Endometrial microvascular endothelial cells (primary cell): ENCODE results near the gene IQGAP2. TPM values are rescaled to one million over a fixed set of nuclear protein-coding genes. Genes with fewer than 3 reads are reported as not detected.
"Not testable (repeated sequence)": the region's sequence is repeated elsewhere in the genome, so short reads cannot be mapped to it uniquely, and the experiment has no call there.

ENCODE experiments used
- in situ Hi-C: cut with HindIII; loops from 2 replicates; pipeline ENCODE4 v1.10.0; 2017; ENCODE audit warnings: low sequenced_read_pairs, low pct_unique_long_range_greater_than_20kb; ENCODE audit errors: inconsistent ontology term
- total RNA-seq: library from RNA; depleted of rRNA; stranded (reverse); fragments of >200 nt; gene quantifications from one replicate; pipeline ENCODE4 v1.2.3, GENCODE V29; 2015; ENCODE audit errors: inconsistent ontology term

The IQGAP2 gene
- total RNA-seq, 1 donor from 2014 or later, result 0.09 TPM

DNA sequence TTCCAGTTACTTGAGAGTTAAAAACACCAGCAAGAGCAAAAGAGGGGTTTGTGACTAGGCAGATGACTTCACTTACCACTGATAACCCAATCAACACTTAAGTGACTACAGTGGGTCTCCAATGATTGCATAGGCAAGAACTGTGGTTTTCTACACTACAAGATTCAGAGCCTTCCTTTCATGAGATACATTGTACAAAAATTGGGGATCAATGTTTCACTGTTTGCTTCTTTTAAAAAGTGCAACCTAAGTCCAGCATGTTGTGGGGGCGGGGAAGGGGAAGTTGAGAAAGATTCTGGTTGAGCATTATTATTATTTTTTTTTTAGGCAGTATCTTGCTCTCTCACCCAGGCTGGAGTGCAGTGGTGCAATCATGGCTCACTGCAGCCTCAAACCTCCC lies 3.6 kb downstream of the IQGAP2 start:
- in situ Hi-C loops, result no loop called here

DNA sequence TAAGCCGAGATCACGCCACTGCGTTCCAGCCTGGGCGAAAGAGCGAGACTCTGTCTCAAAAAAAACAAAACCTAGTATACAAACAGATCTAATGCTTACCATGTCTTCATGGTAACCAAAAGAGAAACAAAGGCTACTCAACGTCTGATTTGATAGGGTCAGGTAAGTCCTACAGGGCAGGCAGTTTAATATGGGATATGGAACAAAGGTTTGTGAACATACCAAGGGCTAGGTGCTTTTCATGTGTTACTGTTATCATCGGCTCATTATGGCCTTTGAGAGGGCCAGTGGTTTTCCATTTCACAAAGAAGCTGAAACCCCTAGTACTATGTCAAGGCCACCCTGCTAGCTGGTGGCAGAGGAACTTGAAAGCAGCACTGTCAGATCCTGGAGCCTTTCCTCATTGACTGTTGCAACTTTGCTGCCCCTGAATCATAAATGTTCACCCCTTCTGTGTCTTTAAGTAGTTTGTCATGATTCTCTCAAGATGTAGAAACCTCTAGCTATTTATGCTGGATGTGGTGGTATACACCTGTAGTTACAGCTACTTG lies 5.1 kb downstream of the IQGAP2 start:
- in situ Hi-C loops, result no loop called here

DNA sequence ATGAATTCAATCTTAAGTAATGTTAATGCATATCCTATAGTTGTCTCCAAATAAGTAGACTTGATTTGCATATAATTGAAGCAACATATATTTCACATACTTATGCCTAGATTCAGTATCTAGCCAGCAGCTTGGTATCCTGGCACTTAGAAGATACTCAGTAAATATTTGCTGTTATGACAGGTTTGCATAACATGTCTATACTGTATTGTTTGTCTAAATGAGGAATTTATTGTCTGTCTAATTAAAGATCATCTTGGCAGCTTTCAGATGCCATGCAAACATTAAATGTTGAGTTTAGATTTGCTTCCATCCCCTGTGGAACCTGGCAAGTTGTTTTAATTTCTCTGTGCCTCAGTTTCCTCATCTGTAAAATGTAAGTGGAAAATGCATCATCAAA lies 9.4 kb downstream of the IQGAP2 start:
- in situ Hi-C loops, result no loop called here

DNA sequence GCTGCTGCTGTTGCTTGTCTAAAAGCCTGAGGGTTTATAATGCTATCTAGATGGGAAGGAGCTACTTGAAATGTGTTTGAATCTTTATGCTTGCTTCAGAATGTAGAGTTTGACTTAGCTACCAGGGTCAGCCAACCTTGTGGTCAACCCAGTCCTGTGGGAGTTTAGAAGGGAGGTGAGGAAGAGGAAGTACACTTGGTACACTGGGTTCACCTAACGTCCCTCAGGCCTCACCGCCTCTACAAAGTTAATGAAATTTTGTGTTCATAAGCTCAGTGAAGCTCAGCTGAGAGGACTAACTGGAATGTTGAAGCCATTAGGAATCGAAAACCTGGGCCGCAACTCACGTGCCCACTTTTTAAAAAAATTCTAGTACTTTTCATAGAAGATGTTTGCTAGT lies 10.7 kb downstream of the IQGAP2 start:
- in situ Hi-C loops, result no loop called here

DNA sequence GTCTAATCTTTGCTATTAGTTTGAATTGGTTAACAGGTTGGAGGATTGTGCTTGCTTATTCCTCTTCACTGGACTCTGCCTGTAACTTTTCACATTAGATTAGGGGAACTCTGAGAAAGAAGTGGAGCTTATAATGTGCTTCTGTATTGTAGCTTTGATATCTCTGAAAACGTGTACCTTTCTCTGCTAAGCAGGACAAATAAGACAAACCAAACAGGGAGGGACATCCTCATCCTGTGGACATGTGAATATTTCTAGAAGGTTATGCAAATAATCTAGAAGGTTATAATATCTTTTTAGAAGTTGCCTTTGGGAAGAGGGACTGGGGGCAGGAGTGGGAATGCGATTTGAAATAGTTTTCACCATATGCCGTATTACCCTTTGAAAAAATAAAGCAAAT lies 11.7 kb downstream of the IQGAP2 start:
- in situ Hi-C loops, result no loop called here

DNA sequence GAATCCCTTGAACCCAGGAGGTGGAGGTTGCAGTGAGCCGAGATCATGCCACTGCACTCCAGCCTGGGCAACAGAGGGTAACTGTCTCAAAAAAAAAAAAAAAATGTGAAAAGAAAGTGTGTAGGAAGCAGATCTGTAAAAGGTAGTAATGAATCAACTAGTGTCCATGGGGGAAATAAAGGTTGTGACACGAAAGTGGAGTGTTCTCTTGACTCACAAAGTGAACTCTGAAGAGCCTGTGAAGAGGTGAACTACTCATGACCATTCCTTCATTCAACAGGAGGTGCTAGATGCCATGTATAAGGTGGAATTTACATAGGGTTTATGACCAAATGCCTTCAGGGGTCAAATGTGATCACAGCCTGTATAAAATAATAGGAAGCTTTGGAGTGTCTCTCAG lies 12.8 kb downstream of the IQGAP2 start:
- in situ Hi-C loops, result no loop called here

DNA sequence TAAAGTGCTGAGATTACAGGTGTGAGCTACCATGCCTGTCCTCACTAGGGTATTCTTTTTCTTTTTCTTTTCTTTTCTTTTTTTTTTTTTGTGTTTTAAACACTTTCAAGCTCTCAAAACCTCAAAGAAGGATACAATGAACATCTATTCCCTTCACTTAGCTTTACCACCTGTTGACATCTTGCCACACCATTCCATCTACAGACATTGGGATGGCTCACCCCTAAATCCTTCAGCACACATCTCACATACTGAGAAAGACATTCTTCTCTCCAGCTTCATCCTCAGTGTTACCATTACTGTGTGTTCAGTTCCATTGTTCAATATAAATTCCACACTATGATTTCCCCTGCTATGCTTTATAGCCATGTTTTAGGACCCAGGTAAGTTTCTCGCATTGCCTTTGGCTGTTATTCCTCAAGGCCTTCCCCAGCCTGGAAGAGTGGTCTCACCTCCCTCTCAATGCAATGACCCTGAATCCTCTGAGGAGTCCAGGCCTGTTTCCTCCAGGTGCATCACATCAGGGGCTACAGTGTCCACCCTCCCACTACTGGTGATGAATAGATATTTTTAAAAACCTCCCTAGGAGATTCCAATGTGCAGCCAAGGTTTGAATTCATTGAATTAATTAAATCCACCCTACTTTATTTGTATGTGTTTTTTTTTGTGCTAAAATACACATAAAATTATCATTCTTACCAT lies 16.7 kb downstream of the IQGAP2 start:
- in situ Hi-C loops, result no loop called here

DNA sequence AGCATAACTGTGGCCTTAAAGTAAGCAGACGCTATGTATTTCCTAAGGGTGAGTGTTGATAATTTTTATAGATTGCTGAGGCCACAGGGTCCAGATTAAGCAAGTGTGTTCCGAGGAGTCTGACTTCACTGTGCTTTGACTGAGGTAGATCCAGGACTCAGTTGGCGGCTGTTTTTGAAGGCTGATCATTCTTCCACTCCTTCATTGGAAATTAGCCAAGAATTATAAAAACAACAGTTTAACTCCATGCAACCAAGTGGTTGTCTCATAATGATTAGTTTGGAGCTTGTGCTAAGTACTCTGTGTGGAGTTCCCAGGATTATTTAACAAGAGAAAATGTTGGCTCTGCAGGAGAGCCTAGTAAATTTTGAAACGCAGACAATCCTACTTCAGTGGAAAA lies 19.1 kb downstream of the IQGAP2 start:
- in situ Hi-C loops, result no loop called here

DNA sequence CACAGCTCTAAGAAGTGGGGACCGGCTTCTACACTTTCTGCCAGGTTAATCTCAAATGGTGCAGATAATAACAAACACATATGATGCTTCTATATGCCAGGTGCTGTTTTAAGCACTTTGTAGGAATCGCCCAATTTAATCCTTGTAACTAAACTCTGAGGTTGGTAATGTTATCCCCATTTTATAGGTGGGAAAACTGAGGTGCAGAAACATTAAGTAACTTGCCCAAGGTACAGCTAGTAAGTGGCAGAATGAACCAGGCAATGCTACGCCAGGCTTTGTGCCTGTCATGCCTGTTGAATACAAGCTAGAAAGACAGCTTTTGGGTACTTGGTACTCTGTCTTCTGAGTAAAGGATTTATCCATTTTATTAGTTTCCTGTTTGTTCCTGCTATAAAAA lies 19.7 kb downstream of the IQGAP2 start:
- in situ Hi-C loops, result no loop called here

DNA sequence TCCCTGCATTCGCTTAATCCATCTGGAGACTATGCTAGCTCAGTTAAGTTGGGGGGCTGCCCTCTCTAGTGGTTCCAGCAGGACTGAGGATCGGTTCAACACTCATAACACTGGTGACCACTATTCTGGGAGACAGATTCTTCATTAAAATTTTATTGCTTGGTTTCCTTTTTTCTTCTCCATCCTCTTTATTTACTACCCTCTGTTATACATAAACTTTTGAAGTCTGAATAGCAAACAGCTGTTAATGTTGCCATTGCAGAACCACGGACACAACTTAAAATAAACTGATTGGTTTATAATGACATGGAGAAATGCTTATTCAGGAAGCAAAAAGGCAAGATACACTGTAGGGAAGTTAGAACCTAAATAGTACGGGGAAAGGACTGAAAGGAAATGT lies 22.1 kb downstream of the IQGAP2 start:
- in situ Hi-C loops, result no loop called here

DNA sequence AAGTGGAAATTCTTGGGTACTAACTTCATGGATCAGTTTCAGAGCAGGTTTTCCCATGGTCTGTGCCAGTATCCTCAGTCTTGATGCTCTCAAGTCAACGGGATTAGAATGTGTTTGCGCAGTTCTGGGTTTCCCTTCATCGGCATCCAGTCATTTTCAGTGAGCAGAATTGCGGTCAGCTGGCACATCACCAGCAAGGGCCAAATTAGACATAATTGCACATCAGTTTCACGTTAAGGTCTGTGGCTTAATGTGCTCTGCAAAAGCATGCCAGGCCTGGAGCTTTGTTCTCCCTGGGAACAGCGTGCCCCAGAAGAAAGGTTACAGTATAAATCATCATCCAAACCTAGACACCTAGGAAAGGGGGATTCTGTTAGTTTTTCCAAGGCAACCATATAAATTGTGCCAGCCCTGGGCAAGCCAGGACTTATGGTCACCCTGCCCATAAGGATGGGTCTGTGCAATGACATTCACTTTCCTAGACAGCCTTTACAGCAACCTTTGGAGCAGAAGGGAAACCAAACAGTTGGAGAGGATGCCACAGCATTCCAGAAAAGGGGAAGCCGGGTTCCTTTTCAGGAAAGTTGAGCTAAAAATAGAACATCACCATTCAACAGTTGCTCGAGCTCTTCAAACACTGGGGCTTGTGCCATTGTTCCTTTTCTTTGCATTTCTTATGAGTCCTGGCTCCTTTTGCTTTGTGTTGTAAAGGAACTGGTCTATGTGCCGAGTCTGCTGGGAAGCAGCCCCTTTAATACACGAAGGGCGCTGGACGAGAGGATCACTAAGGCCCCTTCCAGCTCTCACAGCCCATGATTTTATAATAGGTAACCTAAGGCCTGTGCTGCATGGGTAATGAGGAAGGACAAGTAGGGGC lies 23.1 kb downstream of the IQGAP2 start:
- in situ Hi-C loops, result no loop called here

DNA sequence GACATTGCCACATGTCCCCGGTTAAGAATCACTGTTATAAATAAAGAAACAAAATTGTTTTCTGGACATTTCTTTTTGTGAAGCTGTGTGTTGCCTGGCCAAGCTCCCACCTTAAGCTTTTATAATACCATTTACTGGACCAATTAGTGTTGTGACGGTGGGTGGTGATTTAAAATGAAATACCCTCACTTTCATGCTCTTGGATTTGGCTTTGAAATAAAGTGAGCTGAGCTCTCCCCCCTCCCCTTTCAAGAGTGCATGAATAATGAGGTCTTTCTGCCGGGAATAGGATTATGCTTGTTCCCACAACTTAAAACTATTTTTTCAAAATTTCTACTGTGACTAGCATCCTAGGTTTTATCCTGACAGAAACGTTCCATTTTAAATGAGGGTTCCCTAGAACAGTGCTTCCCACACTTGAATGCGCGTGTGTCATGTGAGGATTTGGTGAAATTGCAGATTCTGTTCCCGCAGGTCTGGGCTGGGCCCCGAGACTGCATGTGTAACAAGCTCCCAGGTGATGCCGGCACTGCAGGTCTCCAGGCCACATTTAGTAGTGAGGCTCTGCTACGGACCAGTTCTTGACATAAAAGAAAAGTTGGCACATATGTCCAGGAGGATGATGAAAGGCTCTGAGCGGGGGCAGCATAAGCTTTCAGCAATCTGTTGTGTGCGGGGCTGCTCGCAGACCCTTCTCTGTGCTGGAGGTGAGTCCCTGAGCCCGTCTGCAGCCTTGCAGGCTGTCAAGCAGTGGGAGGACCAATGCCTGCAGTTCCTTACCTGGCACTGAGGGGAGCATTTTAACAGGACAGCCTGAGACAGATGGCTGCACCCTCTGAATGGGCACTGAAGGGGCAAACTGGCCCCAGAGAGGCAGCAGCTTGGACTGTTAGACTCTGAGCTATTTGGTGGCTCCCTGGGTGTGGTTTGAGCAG lies 24.4 kb downstream of the IQGAP2 start:
- in situ Hi-C loops, result no loop called here

DNA sequence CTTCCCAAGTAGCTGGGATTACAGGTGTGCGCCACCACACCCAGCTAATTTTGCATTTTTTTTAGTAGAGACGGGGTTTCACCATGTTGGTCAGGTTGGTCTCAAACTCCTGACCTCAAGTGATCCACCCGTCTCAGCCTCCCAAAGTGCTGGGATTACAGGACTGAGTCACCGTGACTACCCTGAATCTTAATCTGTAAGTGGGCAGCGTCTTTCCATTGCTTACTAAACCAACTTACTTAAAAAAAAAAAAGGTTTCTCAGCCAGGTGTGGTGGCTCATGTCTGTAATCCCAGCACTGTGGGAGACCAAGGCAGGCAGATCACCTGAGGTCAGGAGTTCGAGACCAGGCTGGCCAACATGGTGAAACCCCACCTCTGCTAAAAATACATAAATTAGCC lies 25.5 kb downstream of the IQGAP2 start:
- in situ Hi-C loops, result not testable (repeated sequence)

DNA sequence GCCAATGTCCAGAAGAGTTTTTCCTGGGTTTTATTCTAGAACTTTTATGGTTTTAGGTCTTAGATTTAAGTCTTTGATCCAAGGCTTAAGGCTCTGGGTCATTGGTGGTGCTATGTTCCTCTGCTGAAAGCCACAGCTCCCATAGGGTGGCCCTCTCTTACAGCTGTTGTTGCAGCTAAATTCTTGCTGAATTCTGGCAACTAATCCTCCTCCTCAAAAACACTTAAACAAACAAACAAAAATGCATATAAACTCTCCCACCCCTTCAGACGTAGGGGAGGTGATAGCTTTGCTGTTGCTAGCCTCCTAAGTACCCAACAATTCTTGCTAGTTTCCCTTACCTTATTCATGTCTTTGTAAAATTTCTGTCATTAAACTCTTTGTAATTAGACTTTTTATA lies 30.2 kb downstream of the IQGAP2 start:
- in situ Hi-C loops, result no loop called here

DNA sequence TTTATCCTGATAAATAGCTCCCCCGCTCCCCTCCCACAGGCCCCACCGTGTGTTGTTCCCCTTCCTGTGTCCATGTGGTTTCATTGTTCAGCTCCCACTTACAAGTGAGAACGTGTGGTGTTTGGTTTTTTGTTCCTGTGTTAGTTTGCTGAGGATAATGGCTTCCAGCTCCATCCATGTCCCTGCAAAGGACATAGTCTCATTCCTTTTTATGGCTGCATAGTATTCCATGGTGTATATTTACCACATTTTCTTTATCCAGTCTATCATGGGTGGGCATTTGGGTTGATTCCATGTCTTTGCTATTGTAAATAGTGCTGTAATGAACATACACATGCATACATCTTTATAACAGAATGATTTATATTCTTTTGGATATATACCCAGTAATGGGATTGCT lies 34.4 kb downstream of the IQGAP2 start:
- in situ Hi-C loops, result not testable (repeated sequence)

DNA sequence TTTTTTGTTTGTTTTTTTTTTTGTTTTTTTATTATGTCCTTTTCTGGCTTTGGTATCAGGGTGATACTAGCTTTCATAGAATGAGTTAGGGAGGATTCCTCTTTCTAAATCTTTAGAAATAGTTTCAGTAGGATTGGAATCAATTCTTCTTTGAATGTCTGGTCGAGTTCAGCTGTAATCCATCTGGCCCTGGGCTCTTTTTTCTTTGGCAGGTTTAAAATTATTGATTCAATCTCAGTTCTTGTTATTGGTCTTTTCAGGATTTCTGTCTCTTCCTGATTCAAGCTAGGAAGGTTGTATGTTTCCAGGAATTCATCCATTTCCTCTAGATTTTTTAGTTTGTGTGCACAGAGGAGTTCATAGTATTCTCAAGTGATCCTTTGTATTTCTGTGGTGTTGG lies 34.9 kb downstream of the IQGAP2 start:
- in situ Hi-C loops, result no loop called here

DNA sequence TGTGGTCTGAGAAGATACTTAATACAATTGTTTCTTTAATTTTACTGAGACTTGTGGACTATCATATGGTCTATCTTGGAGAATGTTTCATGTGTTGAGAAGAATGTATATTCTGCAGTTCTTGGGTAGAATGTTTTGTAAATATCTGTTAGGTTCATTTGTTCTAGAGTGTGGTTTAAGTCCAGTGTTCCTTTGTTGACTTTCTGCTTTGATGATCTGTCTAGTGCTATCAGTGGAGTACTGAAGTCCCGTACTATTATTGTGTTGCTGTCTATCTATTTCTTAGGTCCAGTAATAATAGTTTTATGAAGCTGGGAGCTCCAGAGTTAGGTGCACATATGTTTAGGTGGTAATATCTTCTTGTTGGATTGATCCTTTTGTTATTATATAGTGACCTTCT lies 36.1 kb downstream of the IQGAP2 start:
- in situ Hi-C loops, result no loop called here

DNA sequence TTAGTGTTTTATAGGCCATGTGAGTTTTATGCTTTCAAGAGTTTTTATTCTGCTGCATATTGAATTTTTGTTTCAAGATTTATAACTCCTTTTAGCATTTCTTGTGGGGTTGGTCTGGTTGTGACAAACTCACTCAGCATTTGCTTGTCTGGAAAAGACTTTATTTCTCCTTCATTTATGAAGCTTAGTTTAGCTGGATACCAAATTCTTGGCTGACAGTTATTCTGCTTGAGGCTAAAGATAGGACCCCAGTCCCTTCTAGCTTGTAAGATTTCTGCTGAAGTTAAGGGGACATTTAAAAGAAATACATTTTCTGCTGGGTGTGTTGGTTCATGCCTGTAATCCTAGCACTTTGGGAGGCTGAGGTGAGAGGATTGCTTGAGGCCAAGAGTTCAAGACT lies 36.8 kb downstream of the IQGAP2 start:
- in situ Hi-C loops, result no loop called here

DNA sequence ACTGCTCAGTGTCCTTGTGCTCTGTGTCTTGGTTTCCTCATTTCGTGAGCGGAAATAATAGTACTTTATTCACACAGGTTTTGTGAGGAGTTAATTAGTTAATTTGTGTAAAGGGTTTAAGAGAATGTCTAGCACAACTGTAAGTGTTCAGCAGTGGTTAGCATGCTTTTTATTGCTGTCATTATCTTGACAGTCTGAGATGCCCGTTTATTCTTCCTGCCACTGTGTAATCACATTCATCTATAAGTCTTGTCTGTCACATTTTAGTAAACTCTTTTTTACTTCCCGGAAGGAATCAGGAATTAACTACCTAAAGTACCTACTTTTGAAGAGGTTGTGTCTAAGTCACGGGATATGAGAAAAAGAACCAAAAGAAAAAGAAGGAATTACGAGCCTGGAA lies 38.0 kb downstream of the IQGAP2 start:
- in situ Hi-C loops, result no loop called here
